HG03439 (cell line): ENCODE results near the gene ABHD17C.

ENCODE experiments used
- ATAC-seq: cut with Tn5 transposase; IDR thresholded peaks from one replicate; pipeline ENCODE4 v1.9.1; 2021; ENCODE audit warnings: mild to moderate bottlenecking, moderate library complexity; ENCODE audit not compliant: unreplicated experiment

The ABHD17C gene

DNA sequence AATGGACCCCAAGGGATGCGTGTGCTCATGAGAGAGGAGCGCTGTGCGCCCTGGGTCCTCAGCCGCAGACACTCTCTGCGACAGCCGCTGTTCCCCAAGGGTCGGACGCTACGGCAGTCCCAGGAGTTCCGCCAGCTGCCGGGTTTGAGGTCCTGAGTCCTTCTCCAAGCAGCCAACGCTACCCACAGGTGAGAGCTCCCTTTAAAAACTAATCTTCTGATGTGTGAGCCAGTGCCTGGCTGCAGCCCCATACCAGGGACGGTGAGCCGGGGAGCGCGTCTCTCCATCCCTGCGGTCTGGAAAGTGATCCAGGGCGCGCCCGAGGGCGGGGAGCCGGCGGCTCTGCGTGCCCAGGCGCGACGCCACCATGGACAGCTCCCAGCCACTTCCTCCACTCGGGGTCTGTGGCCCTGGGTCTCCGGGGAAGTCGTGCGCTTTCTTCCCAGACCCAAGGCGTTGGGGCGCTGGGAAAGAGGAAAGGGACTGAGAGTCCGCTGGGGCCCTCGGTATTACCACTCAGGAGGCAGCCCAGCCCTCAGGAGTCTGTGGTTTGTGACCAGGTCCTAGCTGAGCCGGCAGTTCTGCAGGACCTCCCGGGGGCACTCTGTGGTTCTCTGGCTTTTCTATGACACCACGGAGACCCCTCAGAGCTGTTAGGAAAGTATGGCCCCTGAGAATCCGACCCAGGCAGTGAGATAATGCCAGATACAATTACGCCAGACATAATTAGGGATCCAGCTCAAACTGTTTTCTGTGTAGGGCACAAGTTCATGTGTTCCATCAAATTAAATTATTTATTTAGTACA, 85.5 kb downstream of the ABHD17C start:
- ATAC-seq, result no peak

DNA sequence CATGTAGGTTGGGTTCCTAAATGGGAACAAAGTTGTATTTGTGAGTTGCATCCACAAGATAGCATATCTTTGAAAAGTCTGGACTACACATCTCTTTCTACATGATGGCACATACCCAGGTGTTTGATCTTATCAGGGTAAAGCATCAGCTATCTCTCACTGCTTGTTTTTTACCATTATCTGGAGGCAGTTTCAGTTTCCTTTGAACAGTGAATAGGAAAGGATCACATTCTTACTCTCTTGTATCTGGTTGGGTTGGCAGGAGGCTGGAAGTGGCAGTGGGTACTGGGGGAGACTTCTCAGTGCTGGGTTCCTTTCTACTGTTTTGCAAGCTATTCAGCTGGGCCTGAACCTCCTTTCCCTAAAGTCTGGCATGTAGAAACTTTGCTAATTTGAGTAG, 88.2 kb downstream of the ABHD17C start:
- ATAC-seq, result no peak

DNA sequence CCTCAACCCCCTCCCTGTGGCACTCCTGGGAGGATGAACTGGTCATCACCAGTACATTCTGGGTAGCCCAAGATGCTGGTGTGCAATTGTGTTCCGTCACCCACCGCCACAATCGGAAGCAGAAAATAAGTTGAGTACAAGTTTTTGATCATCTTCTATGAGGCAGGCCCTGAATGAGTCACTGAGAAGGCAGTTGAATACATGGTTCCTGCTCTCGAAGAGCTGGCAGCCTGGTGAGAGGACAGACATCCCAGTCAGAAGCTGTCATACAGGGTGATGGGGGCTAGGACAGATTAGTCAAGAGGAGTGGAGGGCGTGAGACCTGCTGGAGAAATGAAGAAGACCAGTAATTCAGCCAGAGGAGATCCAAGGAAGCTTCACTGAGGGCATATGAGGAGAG, 90.2 kb downstream of the ABHD17C start:
- ATAC-seq, result no peak

DNA sequence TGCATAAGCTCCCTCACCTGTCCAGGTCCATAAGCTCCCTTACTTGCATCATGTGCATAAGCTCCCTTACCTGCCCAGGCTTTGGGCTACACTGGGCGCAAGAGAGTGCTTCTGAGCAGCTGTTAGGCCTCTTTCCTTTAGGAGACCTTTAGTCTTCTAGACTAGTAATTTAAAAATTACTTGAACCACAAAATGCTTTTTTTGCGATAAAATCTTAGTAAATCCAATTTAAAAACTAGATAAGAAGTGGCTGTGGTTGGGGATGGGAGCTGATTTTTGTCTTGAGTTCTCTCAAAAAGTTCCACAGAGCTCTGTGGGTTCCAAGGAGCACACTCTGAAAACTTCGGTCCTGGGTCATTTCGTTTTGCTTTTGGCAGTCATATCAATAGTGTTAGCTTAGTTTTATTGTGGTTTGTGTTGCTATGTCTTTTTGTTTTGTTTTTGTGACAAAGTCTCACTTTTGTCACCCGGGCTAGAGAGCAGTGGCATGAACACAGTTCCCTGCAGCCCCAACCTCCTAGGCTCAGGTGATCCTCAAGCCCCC, 90.8 kb downstream of the ABHD17C start:
- no peak for ATAC-seq

DNA sequence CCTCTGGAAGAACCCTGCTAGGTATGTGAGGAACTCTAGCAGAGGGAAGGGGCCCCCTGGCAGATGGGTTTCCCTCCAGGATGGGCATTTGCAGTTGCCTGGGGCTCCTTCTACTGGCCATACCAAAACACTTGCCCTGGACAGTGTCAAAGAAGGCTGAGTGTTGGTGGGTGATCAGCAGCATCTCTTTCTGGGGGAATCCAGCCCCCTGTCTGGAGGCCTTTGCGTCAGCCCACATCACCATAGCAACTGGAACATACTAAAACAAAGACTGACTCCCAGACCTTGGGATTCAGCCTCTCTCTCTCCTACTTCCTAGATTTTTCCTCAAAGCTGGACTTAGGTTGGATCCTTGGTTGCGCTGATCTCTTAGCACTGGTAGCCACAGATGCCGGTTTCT, 92.2 kb downstream of the ABHD17C start:
- ATAC-seq, result no peak

DNA sequence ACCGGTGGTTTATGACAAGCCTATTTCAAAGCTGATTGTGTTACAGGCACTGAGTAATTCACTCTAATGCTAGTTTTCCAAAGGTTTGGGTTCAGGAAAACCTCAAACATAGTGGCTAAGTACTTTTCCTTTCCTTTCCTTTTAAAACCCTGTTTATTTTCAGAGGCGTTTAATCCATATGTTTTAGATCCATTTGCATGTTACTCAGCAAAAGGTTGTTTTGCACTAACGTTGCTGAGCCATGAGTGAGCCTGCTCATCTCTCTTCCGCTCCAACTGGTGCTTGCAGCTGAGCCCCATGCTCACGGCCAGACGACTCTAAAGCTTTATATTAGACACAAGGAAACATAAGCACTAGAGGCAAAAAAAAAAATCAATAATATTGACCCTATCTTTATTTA, 93.4 kb downstream of the ABHD17C start:
- ATAC-seq, result no peak

DNA sequence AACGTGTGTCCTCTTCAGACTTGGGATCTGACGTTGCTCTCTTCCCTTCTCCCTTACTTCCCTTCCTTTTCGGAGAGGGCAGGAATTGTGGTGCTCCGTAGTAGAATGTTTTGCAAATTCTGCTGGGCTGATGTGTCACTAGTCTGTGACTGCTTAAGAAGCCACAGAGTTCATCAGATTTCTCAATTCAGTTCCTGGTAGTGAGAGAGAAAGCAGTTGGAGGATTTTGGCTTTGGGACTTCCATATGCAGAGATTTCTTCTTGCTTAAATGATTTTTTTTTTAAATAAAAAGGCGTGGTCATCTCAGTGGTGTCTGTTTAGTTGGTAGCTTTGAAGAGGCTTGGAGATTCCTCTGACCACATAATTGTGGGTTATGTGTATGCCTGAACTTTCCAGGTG, 94.2 kb downstream of the ABHD17C start:
- no peak for ATAC-seq

DNA sequence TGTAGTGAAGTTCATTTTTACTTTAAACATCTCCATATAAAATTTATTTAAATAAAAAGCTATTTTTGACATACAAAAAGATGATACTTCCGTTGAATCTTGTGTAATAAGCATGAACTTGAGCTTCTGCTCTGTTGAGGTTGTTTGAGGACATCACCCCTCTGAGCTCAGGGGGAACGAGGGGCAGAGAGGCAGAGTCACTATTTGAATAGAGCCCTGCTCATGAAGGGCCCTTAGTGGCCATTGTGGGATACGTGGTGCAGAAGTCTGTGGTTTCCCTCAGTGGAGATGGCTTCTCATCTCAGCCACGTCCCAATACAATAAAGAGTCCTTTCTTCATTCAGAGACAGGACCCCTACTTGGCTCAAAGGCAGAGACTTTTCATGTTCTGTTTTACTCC, 94.7 kb downstream of the ABHD17C start:
- no peak for ATAC-seq

DNA sequence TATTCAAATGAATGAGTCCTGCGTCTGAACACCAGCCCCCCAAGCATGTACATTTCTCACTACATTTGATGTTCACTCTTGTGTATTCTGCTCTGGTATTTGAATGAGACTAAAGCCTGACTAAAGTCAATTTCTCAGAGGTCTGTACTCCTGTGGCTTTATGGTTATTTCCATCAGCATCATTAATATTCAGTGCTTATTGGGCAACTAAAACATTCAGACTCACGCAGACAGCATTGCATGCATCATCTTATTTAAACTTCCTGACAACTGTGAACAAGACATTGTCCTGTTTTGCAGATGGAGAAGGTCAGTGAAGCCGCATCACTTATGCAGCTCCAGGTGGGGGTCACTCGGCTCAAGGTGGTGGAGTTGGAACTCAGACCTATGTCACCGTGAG, 95.1 kb downstream of the ABHD17C start:
- ATAC-seq, result no peak

DNA sequence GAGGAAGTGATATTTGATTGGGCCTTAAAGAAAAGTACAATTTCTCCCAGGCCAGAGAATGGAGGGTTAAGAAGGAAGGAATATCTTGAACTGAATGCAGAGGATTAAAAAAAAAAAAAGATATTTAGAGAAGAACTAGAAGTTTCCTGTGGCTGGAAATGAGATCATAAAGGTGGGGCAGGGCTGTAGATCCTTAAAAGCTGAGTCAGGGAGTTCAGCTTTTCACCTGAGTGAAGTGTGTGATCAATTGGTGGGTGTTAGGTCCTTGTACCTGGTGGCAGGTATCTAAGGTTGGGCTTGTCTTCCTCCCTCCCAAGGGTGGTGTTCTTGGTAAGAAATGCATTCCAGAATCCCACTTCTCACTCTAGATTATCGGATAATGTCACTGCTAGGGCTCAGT, 95.9 kb downstream of the ABHD17C start:
- no peak for ATAC-seq

DNA sequence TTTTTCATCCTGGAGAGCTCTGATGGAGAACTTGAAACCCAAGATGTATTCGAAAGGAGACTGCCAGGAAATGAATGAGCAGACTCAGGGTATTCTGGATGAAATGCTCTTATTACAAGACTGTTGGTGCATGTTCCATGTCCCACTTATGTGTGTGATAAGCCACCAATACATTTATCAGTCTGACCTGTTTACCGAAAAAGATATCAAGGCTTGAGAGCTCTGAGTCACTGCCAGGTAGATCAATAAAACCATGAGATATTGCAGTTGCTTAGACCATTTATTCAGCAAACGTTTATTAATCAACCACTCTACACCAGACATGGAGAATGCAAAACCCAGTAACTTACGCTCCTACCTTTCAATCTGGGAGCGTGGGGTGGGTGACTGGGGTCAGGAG, 101.3 kb downstream of the ABHD17C start:
- ATAC-seq, result no peak

DNA sequence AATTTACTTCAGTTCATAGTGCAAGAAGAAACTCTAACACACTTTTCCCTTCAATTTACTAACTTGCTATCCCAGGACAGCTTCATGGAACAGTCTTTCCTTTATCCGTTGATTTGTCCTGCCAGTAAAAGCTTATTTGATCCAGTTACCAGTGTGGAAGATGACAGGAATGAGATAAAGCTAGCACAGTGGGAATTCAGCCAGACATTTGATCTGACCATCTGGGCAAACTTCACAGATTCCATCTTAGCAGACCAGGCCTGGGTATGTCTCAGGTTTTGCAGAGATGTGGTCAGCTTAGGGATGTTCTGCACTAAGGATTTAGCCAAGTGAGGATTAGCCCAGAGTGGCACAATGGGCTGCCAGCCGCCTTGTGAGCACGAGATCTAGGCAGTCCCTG, 103.8 kb downstream of the ABHD17C start:
- no peak for ATAC-seq

DNA sequence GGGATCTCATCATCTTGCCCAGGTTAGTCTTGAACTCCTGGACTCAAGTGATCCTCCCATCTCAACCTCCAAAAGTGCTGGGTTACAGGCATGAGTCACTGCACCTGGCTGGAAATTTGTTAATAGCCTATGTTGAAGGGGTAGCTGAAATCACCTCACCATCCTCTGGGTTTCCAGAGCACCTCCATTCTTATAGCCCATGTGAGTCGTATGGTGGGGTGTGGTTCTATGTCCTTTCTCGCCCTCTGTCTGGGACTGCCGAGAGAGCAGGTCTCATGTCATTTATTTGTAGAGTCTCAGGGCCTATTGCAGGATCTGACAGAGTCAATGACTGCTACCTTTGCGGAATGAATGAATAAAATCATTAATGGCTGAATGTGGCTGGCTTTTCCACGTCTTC, 105.0 kb downstream of the ABHD17C start:
- no peak for ATAC-seq

DNA sequence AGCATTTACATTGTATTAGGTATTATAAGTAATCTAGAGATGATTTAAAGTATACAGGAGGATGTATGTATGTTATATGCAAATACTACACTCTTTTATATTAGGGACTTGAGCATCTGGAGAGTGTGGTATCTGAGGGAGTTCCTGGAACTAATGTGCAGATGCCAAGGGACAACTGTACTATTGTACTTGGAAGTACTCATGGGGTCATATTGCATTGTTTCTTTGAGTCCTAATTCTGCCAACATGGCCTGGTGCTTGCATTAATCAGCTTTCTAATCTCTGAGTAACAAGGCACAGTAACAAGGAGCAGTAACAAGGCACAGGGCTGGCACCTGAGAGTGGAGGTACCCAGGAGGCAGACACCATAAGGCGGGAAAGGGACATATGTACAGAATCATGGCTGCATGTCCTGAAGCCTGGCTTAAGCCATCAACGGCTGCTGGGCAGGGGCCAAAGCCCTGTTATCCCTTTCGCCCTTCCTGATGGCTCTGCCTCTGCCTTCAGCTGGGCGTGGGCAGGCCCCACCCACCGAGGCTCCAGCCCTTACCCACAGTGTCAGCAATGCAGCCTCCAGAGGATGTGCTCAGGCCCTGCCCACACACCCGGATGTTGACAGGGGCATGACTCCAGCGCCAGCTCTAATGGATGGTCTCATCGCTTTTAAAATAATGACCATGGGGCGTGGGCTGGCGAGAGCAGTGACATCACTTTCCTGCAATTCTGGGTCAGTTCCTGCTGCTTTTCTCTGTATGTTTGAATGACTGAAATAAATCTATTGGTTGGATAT, 107.0 kb downstream of the ABHD17C start:
- ATAC-seq, result no peak

DNA sequence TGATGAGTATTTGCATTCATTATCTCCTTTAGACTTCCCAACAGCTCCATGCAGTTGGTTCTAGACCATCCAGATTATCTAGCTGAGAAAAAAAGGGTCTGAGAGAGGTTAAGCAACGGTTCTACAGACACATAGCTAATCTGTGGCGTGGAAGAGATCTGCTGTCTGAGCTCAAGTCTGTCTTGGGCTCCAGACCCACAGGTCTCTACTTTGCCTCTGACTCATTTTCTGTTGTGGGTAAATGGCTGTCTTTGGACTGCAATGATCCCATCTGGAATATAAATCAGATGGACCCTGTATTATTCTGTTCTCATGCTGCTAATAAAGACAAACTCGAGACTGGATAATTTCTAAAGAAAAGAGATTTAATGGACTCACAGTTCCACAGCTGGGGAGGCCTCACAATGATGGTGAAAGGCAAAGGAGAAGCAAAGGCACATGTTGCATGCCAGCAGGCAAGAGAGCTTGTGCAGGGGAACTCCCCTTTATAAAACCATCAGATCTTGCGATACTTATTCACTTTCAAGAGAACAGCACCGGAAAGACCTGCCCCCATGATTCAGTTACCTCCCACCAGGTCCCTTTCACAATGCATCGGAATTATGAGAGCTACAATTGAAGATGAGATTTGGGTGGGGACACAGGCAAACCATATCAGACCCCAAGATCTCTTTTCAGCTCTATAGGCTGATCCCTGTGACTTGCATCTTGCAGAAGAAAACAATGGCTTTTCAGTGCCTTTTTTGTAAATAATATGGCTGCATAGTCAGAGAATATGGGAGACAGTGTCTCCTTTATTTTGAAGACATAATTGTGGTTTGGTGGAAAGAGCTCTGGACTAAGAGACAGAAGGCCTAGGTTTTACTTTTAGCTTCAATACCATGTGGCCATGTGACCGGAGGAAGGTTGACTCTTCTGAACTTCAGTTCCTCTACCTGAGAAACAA, 108.7 kb downstream of the ABHD17C start:
- no peak for ATAC-seq

DNA sequence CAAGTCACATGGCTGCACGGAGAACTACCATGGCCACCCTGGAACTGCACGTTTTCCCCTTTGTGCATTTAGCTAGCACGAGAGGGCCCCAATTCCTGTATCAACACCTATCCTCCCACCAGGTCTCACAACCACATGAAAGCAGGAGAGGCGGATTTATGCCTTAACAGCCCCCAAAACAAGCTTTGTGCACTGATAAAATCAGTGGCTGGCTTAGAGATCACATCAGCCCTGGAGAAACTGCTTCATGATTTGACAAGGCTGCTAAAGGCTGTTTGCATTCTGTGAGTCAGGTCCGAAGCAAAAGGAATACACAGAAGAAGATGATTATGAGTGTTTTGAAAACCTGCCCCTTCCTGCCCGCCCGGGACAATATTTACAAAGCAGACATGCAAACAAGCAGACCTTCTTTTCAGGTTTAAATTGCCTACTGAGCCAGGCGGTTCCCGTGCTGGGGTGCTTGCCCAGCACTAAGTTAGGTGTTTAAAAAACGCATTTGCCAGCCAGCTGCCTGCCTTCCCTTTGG, 109.9 kb downstream of the ABHD17C start:
- ATAC-seq, result no peak
